Adrenal gland (tissue), 12 donors: ENCODE measurements around the gene IGFL2. TPM values are rescaled to one million over a fixed set of nuclear protein-coding genes. Genes with fewer than 3 reads are reported as not detected.
A peak's percentile ranks its signal among the peaks of the same experiment; 100 is the strongest.
"Not testable (repeated sequence)": the region's sequence is repeated elsewhere in the genome, so short reads cannot be mapped to it uniquely, and the experiment has no call there.

Source experiments
- DNase-seq, 7 donors: peaks; one replicate each; pipeline ENCODE4 v3.0.0-alpha.2; 2019 to 2020
- H3K27ac ChIP-seq, 5 donors: fragments of 200-600 bp; sonication (generic) in 4 of 5; 1 replicate in 3 of 5; 2 replicates in 2 of 5; pipeline versions ENCODE4 v1.5.1 to v1.8.0; 2016 to 2020; ENCODE audit warnings: mild to moderate bottlenecking in 1 of 5
- H3K27me3 ChIP-seq: fragments of 200-600 bp; 2 replicates; pipeline ENCODE4 v1.8.0; 2021
- H3K36me3 ChIP-seq, 2 donors: fragments of 200-600 bp; replicated peaks in 1 of 2; 1 replicate in 1 of 2; 2 replicates in 1 of 2; pipeline versions ENCODE4 v1.5.1 to v1.8.0; 2018 to 2022
- H3K4me1 ChIP-seq, 2 donors: fragments of 200-600 bp; replicated peaks in 1 of 2; 1 replicate in 1 of 2; 2 replicates in 1 of 2; pipeline versions ENCODE4 v1.5.1 to v1.8.0; 2018 to 2021
- H3K4me3 ChIP-seq, 4 donors: fragments of 200-600 bp; sonication (generic) in 3 of 4; one replicate each; pipeline ENCODE4 v1.5.1; 2016 to 2018
- H3K9me3 ChIP-seq, 3 donors: fragments of 200-600 bp; sonication (generic) in 1 of 3; replicated peaks in 1 of 3; 1 replicate in 2 of 3; 2 replicates in 1 of 3; pipeline versions ENCODE4 v1.5.1 to v1.8.0; 2016 to 2021
- CTCF ChIP-seq, 6 experiments: fragments of 450-650 bp in 4 of 6; fragments of 200-600 bp in 2 of 6; sonication (generic) in 1 of 6; IDR thresholded peaks; 1 replicate in 5 of 6; 2 replicates in 1 of 6; pipeline versions ENCODE4 v1.5.1 to v1.8.0; 2016 to 2021; ENCODE audit warnings: antibody characterized with exemption in 6 of 6, mild to moderate bottlenecking in 2 of 6, moderate library complexity in 1 of 6
- POLR2A ChIP-seq, 2 donors: fragments of 450-650 bp; IDR thresholded peaks; one replicate each; pipeline ENCODE4 v1.6.1; 2017; ENCODE audit warnings: antibody characterized with exemption in 2 of 2, mild to moderate bottlenecking in 2 of 2, moderate library complexity in 1 of 2
- WGBS, 4 donors: extraction: QIAGEN DNeasy Blood & Tissue Kit in 2 of 4; methylation state at CpG; one replicate each; pipeline versions ENCODE4 v1.1.5 to v1.1.7; 2013 to 2017; 5-methylcytosine and 5-hydroxymethylcytosine counted together
- intact Hi-C, 2 donors: fragments of 100-400 bp; cut with DNase I; formaldehyde crosslinking; loops; one replicate each; pipeline versions ENCODE4 v1.14.1 to v1.15.0; 2022 to 2023
- polyA plus RNA-seq, 3 donors: library from polyadenylated mRNA; stranded (reverse); fragments of 200-250 nt in 2 of 3; fragments of 350-450 nt in 1 of 3; fragmentation: Illumina TruSeq in 1 of 3; extraction: RNeasy Lipid Tissue Mini Kit (QIAGEN cat#74804) in 1 of 3; gene quantifications; one replicate each; pipeline ENCODE4 v1.2.3, GENCODE V29; 2013 to 2014
- total RNA-seq, 9 donors: library from RNA; depleted of rRNA in 4 of 9; stranded (reverse); fragments of >200 nt in 4 of 9; fragments of 120-200 nt in 1 of 9; fragmentation: NEBNext Ultra II Directional in 1 of 9; extraction: Animal tissue kit (Norgen Biotek cat#: 25700) in 1 of 9; gene quantifications; one replicate each; pipeline versions ENCODE4 v1.1.0 to v1.2.4, GENCODE V29; 2013 to 2023
- donor health status: healthy with polysubstance abuse.
- donor health status: Bipolar disorder and iron deficiency.
- donor health status: DM: yes; HTN: yes; CAD: no.
- donor health status: DM: no; HTN: no; CAD: no.
- donor health status: DM: no; HTN: no; CAD: no.
- donor health status: DM: yes; HTN: yes; CAD: no.

The IGFL2 gene
- total and polyA plus RNA-seq, 12 donors: 0.11 TPM; not detected in 11

GRCh38 chr19:46205183-46205984 is 57.3 kb downstream of the IGFL2 start:
- peak overlapping the region in 1 of 5 donors; percentile 23 for H3K27ac ChIP-seq
- intact Hi-C loops: no loop called here
- H3K4me3 ChIP-seq: no peak overlapping the region
- H3K9me3 ChIP-seq: no peaks in the 10 kb centered on the region
- H3K27me3 ChIP-seq: no peaks in the 10 kb centered on the region
- WGBS, 4 donors: 76 to 82% (median 81%) methylated on average over 6 of the region's 6 CpGs
- H3K4me1 ChIP-seq: peaks cover 4 to 12% of the 10 kb centered on the region in 2 donors
- no peaks in the 10 kb centered on the region for H3K36me3 ChIP-seq
- no peak for DNase-seq
- no peak for TF ChIP-seq POLR2A (IDR thresholded peaks at IDR 0.05)
- no peak for TF ChIP-seq CTCF (IDR thresholded peaks at IDR 0.05)

GRCh38 chr19:46206176-46206575 is 58.1 kb downstream of the IGFL2 start:
- H3K4me1 ChIP-seq: peaks cover under 1 to 10% of the 10 kb centered on the region in 2 donors
- 65 to 80% (median 72%) methylated on average over 4 to 5 of the region's 5 CpGs for WGBS, 4 donors

GRCh38 chr19:46206682-46207081 is 58.6 kb downstream of the IGFL2 start:
- Histone ChIP-seq H3K27ac (peak overlapping the region in 1 of 5 donors; percentile 38), H3K27me3 (no peaks in the 10 kb centered on the region), H3K4me1 (peaks cover 0 to 5% of the 10 kb centered on the region in 2 donors), H3K9me3 (no peaks in the 10 kb centered on the region), H3K36me3 (no peaks in the 10 kb centered on the region), H3K4me3 (no peak overlapping the region)
- TF ChIP-seq POLR2A (IDR thresholded peaks at IDR 0.05) (no peak), CTCF (IDR thresholded peaks at IDR 0.05) (no peak)
- intact Hi-C loops: no loop called here
- WGBS, 4 donors: 79 to 90% (median 84%) methylated on average over 3 of the region's 3 CpGs
- DNase-seq: no peak

More at GRCh38 chr19:46206176-46206575, 58.1 kb downstream of the IGFL2 start:
- TF ChIP-seq POLR2A (IDR thresholded peaks at IDR 0.05): no peak
- no peak for TF ChIP-seq CTCF (IDR thresholded peaks at IDR 0.05)
- Histone ChIP-seq H3K27me3 (no peaks in the 10 kb centered on the region), H3K4me3 (no peak overlapping the region), H3K36me3 (no peaks in the 10 kb centered on the region), H3K9me3 (no peaks in the 10 kb centered on the region), H3K27ac (peak overlapping the region in 1 of 5 donors; percentile 38)
- intact Hi-C loops: no loop called here
- peak in 6 of 7 donors; percentile 36 to 83 (median 67) for DNase-seq

- intact Hi-C loops, H3K36me3 ChIP-seq, DNase-seq, H3K27me3 ChIP-seq, H3K4me1 ChIP-seq, H3K4me3 ChIP-seq, H3K27ac ChIP-seq, H3K9me3 ChIP-seq: not testable (repeated sequence)
- WGBS, 4 donors: 83 to 93% (median 88%) methylated on average over 3 to 8 of the region's 8 CpGs
Measured at GRCh38 chr19:46207858-46208257, 59.8 kb downstream of the IGFL2 start.

GRCh38 chr19:46209051-46209450 is 61.0 kb downstream of the IGFL2 start:
- 58 to 73% (median 71%) methylated on average over 2 to 3 of the region's 3 CpGs for WGBS, 4 donors
- Histone ChIP-seq H3K9me3 (no peaks in the 10 kb centered on the region), H3K36me3 (no peaks in the 10 kb centered on the region), H3K4me3 (no peak overlapping the region), H3K4me1 (no peaks in the 10 kb centered on the region), H3K27ac (no peak overlapping the region), H3K27me3 (no peaks in the 10 kb centered on the region)
- no peak for DNase-seq
- intact Hi-C loops: no loop called here
- TF ChIP-seq POLR2A (IDR thresholded peaks at IDR 0.05) (no peak), CTCF (IDR thresholded peaks at IDR 0.05) (no peak)
